Measurements from ENCODE around the gene S100A4. TPM values are rescaled to one million over a fixed set of nuclear protein-coding genes. Genes with fewer than 3 reads are reported as not detected.
"Not testable (repeated sequence)": the region's sequence is repeated elsewhere in the genome, so short reads cannot be mapped to it uniquely, and the experiment has no call there.

Gene S100A4
- polyA plus RNA-seq, 1 experiment, result 20.0 TPM

DNA sequence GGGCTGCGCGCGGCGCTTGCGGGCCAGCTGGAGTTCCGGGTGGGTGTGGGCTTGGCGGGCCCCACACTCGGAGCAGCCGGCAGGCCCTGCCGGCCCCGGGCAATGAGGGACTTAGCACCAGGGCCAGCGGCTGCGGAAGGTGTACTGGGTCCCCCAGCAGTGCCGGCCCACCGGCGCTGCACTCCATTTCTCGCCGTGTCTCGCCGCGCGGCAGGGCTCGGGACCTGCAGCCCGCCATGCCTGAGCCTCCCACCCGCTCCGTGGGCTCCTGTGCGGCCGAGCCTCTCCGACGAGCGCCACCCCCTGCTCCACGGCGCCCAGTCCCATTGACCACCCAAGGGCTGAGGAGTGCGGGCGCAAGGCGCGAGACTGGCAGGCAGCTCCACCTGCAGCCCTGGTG lies 23.8 kb downstream of the S100A4 start:
- H3K4me3 ChIP-seq (ENCODE audit: low read depth, low read length); POLR2A ChIA-PET; DNase-seq (ENCODE audit: low read depth, low spot score); H3K27me3 ChIP-seq (ENCODE audit: control insufficient read depth, insufficient read depth, low read length); H3K27ac ChIP-seq (ENCODE audit: low read depth, low read length); H3K9me3 ChIP-seq (ENCODE audit: control insufficient read depth, insufficient read depth, low read length): not testable (repeated sequence)
- CTCF ChIA-PET, result interaction anchor here (1.3 to 2.7 kb wide), 5 partner anchors 11 to 71 kb away, joined by 3 to 31 read pairs (median 16); no protein-coding TSS in a partner anchor

- no peaks in the 10 kb centered on the region for H3K27me3 ChIP-seq (ENCODE audit: control insufficient read depth, insufficient read depth, low read length)
- DNase-seq (ENCODE audit: low read depth, low spot score), result no peak
- H3K27ac ChIP-seq (ENCODE audit: low read depth, low read length), result no peak overlapping the region
- TF ChIP-seq CTCF (IDR thresholded peaks at IDR 0.05; ENCODE audit: low read depth, low read length), result no peak
- H3K9me3 ChIP-seq (ENCODE audit: control insufficient read depth, insufficient read depth, low read length), result no peaks in the 10 kb centered on the region
- ChIA-PET POLR2A (interaction anchor here (0.7 kb wide), 1 partner anchor 106 kb away, joined by 3 read pairs; the partner anchor contains the start of gene S100A13), CTCF (interaction anchor here (0.8 to 2.7 kb wide), 8 partner anchors 10 to 107 kb away, joined by 3 to 31 read pairs (median 6); partner anchors contain the start of gene S100A13)
- no peak overlapping the region for H3K4me3 ChIP-seq (ENCODE audit: low read depth, low read length)
Measured at GRCh38 chr1:153520818-153521476, 24.7 kb downstream of the S100A4 start.

GRCh38 chr1:153520137-153520691 lies 25.4 kb downstream of the S100A4 start:
- H3K9me3 ChIP-seq (ENCODE audit: control insufficient read depth, insufficient read depth, low read length); DNase-seq (ENCODE audit: low read depth, low spot score); H3K27ac ChIP-seq (ENCODE audit: low read depth, low read length); POLR2A ChIA-PET; H3K4me3 ChIP-seq (ENCODE audit: low read depth, low read length); H3K27me3 ChIP-seq (ENCODE audit: control insufficient read depth, insufficient read depth, low read length): not testable (repeated sequence)
- CTCF ChIA-PET, result interaction anchor here (0.8 to 2.7 kb wide), 9 partner anchors 9 to 107 kb away, joined by 3 to 31 read pairs (median 4); partner anchors contain the start of gene S100A13

DNA sequence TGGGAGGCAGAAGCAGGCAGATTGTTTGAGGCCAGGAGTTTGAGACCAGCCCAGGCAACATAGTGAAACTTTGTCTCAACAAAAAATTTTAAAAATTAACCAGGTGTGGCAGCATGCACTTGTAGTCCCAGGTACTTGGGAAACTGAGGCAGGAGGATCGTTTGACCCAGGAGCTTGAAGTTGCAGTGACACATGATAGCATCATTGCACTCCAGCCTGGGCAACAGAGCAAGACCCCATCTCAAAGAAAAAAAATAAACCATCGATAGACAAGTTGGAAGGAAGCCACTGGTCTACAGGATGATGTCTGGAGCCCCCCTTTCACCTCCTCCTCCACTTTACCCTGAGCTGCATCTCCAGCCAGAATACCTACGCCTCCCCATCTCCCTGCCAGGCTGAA lies 26.4 kb downstream of the S100A4 start:
- POLR2A ChIA-PET, result no interaction called here
- CTCF ChIA-PET, result interaction anchor here (1.1 to 2.6 kb wide), 2 partner anchors 14 to 108 kb away, joined by 4 to 13 read pairs; partner anchors contain the start of gene S100A13
- no peaks in the 10 kb centered on the region for H3K9me3 ChIP-seq (ENCODE audit: control insufficient read depth, insufficient read depth, low read length)
- H3K27ac ChIP-seq (ENCODE audit: low read depth, low read length), result no peak overlapping the region
- DNase-seq (ENCODE audit: low read depth, low spot score), result no peak
- TF ChIP-seq CTCF (IDR thresholded peaks at IDR 0.05; ENCODE audit: low read depth, low read length), result no peak
- no peaks in the 10 kb centered on the region for H3K27me3 ChIP-seq (ENCODE audit: control insufficient read depth, insufficient read depth, low read length)
- no peak overlapping the region for H3K4me3 ChIP-seq (ENCODE audit: low read depth, low read length)

DNA sequence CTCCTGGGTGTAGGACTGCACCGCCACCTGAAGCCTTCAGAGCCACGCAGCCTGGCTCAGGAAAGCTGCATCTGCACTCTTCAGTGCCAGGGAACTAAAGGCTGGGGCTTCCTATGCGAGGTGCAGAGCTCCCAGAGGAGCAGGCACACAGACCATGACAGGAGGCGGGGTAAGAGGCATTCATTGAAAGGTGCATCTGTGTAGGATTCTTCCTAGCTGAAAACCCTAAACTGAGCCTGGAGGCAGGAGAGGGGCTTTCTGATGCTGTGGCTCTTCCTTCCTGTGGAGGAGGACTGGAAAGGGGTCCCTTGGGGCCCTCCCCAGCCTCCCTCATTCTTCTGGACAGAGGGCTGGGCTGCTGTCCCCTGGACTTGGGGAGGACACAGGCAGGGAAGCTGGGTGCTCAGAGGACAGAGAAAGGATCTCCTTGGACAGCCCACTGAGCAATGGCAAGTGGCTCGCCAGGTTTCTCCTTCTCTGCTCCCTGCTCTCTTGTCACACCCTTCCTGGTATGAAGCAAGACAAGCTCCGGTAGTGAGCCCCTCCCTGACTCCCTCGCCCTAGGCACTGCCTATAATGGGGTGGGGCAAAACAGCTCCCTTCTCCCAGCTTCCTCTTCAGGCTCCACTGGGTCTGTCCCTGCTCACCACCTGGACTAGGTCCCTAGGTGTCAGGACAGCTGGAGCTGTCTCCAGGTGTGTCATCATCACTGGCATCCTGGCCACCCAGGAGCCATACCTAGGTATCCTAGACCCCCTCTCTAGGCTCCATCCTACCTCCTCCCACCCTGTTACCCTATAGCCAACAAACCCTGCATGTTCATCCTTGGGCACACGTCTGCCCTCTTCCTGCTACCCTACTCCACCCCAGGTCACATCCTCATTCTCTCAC lies 29.9 kb downstream of the S100A4 start:
- no peak overlapping the region for H3K27ac ChIP-seq (ENCODE audit: low read depth, low read length)
- H3K4me3 ChIP-seq (ENCODE audit: low read depth, low read length), result no peak overlapping the region
- no peaks in the 10 kb centered on the region for H3K27me3 ChIP-seq (ENCODE audit: control insufficient read depth, insufficient read depth, low read length)
- no peak for DNase-seq (ENCODE audit: low read depth, low spot score)
- no peak for TF ChIP-seq CTCF (IDR thresholded peaks at IDR 0.05; ENCODE audit: low read depth, low read length)
- ChIA-PET POLR2A (no interaction called here), CTCF (interaction anchor here (0.8 to 3.5 kb wide), 5 partner anchors 17 to 161 kb away, joined by 3 to 20 read pairs (median 7); partner anchors contain the start of genes S100A1 and S100A13)
- no peaks in the 10 kb centered on the region for H3K9me3 ChIP-seq (ENCODE audit: control insufficient read depth, insufficient read depth, low read length)

All from AG04450 (cell line).